ENCODE data around the gene COX8A. TPM values are rescaled to one million over a fixed set of nuclear protein-coding genes. Genes with fewer than 3 reads are reported as not detected.
A peak's percentile ranks its signal among the peaks of the same experiment; 100 is the strongest.

The COX8A gene
- total RNA-seq, 1 donor from 2014 or later: 86.0 TPM

DNA sequence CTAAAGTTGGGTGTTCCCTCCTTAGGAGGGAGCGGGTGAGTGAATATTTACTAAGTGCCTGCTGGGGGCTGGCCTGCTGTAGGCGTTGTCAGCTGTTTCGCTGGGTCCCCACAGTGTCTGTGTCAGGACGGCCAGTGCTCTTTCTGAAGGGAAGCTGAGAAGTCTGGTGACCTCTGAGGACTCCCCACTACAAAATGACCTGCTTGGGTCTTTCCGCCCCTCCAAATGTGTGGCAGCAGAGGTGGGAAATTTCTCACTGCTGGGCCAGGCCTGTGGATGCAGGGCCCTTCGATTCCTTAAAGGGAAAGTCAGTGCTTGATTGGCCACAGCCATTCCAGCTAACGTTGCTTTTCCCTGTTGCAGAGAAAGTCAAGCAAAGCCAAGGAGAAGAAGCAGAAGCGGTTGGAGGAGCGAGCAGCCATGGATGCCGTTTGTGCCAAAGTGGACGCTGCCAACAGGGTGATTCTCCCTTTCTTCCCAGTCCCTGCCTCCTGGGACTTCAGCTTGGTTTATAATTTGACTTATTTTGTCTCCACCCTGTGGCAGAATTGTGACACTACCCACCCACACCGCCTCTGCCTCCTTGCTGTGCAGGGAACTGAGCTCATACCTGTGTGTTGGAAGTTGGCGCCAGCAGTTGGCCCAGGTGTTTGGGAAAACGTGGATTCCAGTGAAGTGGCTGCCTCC is 28.8 kb upstream of the COX8A start:
- Histone ChIP-seq H3K9me3 (ENCODE audit: low read depth) (no peaks in the 10 kb centered on the region), H3F3A (ENCODE audit: low read depth) (peaks cover 12% of the 10 kb centered on the region), H3K27me3 (no peaks in the 10 kb centered on the region), H3K36me3 (no peaks in the 10 kb centered on the region), H3K27ac (peak overlapping the region; percentile 53), H3K4me1 (no peaks in the 10 kb centered on the region), H3K9ac (peak overlapping the region; percentile 49), H4K20me1 (ENCODE audit: low read depth) (peaks cover 51% of the 10 kb centered on the region), H3K4me3 (no peak overlapping the region), H2AFZ (replicated peaks) (no peak overlapping the region), H3K4me2 (no peak overlapping the region), H3K79me2 (ENCODE audit: low read depth) (peaks cover 48% of the 10 kb centered on the region)
- H3K27ac Mint-ChIP-seq: no peak overlapping the region
- H3K4me3 Mint-ChIP-seq: peak overlapping the region; percentile 48
- H3K36me3 Mint-ChIP-seq: peaks cover 3% of the 10 kb centered on the region
- H3K4me1 Mint-ChIP-seq: peaks cover 26% of the 10 kb centered on the region
- TF ChIP-seq EZH2phosphoT487 (IDR thresholded peaks at IDR 0.05) (no peak), EZH2 (IDR thresholded peaks at IDR 0.05) (no peak)
- TF ChIP-seq, protein P1, sequence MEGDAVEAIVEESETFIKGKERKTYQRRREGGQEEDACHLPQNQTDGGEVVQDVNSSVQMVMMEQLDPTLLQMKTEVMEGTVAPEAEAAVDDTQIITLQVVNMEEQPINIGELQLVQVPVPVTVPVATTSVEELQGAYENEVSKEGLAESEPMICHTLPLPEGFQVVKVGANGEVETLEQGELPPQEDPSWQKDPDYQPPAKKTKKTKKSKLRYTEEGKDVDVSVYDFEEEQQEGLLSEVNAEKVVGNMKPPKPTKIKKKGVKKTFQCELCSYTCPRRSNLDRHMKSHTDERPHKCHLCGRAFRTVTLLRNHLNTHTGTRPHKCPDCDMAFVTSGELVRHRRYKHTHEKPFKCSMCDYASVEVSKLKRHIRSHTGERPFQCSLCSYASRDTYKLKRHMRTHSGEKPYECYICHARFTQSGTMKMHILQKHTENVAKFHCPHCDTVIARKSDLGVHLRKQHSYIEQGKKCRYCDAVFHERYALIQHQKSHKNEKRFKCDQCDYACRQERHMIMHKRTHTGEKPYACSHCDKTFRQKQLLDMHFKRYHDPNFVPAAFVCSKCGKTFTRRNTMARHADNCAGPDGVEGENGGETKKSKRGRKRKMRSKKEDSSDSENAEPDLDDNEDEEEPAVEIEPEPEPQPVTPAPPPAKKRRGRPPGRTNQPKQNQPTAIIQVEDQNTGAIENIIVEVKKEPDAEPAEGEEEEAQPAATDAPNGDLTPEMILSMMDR (IDR thresholded peaks at IDR 0.05): peak; percentile 68
- H3K9me3 Mint-ChIP-seq: no peaks in the 10 kb centered on the region
- peaks cover 5% of the 10 kb centered on the region for H3K27me3 Mint-ChIP-seq (ENCODE audit: insufficient read depth, low read depth)
- DNase-seq (ENCODE audit: low spot score): peak; percentile 70

DNA sequence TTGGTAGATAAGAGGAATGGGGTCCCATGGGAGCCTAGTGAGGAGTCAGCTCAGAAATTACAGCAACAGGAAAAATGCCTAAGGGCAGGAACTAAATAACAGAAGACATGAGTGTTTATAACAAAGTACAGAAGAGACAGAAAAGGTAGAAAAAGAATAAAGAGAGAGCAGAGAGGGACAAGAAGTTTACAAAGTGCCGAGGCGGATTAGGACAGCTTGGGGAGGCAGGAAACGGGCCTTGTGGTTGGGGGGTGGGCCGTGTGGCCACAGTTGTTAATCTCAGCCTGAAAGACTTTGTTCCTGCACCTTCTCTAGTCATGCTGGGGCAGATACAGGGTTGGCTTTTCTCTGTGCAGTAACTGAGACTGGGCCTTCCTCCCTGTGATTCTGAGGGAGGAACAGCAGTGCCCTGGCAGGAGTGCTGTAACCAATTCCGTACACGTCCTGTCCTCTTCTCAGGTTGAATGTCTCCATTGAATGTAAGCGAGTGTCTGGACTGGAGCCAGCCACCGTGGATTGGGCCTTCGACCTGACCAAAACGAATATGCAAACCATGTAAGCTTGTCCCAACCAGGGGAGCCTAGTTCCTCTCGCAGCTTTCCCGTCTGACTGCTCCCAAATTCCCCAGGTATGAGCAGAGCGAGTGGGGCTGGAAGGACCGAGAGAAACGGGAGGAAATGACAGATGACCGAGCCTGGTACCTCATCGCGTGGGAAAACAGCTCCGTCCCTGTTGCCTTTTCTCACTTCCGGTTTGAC is 22.5 kb upstream of the COX8A start:
- Histone ChIP-seq H3K27me3 (no peaks in the 10 kb centered on the region), H3K9me3 (ENCODE audit: low read depth) (no peaks in the 10 kb centered on the region), H3K4me3 (no peak overlapping the region), H4K20me1 (ENCODE audit: low read depth) (peaks cover 4% of the 10 kb centered on the region), H3K79me2 (ENCODE audit: low read depth) (no peaks in the 10 kb centered on the region), H3K4me1 (no peaks in the 10 kb centered on the region), H2AFZ (replicated peaks) (no peak overlapping the region), H3F3A (ENCODE audit: low read depth) (no peaks in the 10 kb centered on the region), H3K4me2 (no peak overlapping the region), H3K27ac (no peak overlapping the region), H3K36me3 (no peaks in the 10 kb centered on the region), H3K9ac (no peak overlapping the region)
- H3K4me1 Mint-ChIP-seq: no peaks in the 10 kb centered on the region
- H3K9me3 Mint-ChIP-seq: no peaks in the 10 kb centered on the region
- H3K27me3 Mint-ChIP-seq (ENCODE audit: insufficient read depth, low read depth): peaks cover 9% of the 10 kb centered on the region
- no peak overlapping the region for H3K4me3 Mint-ChIP-seq
- no peak overlapping the region for H3K27ac Mint-ChIP-seq
- TF ChIP-seq EZH2phosphoT487 (IDR thresholded peaks at IDR 0.05): no peak
- TF ChIP-seq, protein P1 (IDR thresholded peaks at IDR 0.05): no peak
- no peak for TF ChIP-seq EZH2 (IDR thresholded peaks at IDR 0.05)
- H3K36me3 Mint-ChIP-seq: peaks cover 29% of the 10 kb centered on the region
- DNase-seq (ENCODE audit: low spot score): no peak

DNA sequence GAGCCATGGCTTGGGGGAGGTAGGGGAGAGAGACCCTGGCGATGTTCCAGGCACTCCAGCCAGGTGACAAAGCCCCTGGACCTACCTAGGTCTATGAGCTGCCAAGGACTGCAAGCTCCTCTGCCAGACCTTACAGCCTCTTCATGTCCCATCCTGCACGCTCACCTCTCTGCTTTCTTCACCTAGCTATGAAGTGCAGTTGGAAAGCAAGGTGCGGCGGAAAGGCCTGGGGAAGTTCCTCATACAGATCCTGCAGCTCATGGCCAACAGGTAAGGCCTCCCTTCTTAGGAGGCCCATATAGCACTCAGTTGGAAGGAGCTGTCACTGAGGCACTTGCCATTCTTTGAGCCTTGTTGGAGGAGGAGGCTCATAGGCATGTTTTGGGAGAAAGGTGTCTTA is 21.9 kb upstream of the COX8A start:
- Histone ChIP-seq H3K36me3 (no peaks in the 10 kb centered on the region), H3K79me2 (ENCODE audit: low read depth) (no peaks in the 10 kb centered on the region), H3K4me3 (no peak overlapping the region), H3F3A (ENCODE audit: low read depth) (no peaks in the 10 kb centered on the region), H2AFZ (replicated peaks) (no peak overlapping the region), H3K27ac (no peak overlapping the region), H3K9me3 (ENCODE audit: low read depth) (no peaks in the 10 kb centered on the region), H3K4me2 (no peak overlapping the region), H3K4me1 (no peaks in the 10 kb centered on the region), H3K9ac (no peak overlapping the region), H3K27me3 (no peaks in the 10 kb centered on the region), H4K20me1 (ENCODE audit: low read depth) (peaks cover 4% of the 10 kb centered on the region)
- H3K9me3 Mint-ChIP-seq: no peaks in the 10 kb centered on the region
- peaks cover 8% of the 10 kb centered on the region for H3K27me3 Mint-ChIP-seq (ENCODE audit: insufficient read depth, low read depth)
- no peak for DNase-seq (ENCODE audit: low spot score)
- no peaks in the 10 kb centered on the region for H3K4me1 Mint-ChIP-seq
- no peak for TF ChIP-seq EZH2 (IDR thresholded peaks at IDR 0.05)
- TF ChIP-seq EZH2phosphoT487 (IDR thresholded peaks at IDR 0.05): no peak
- TF ChIP-seq, protein P1 (IDR thresholded peaks at IDR 0.05): no peak
- no peak overlapping the region for H3K4me3 Mint-ChIP-seq
- H3K27ac Mint-ChIP-seq: no peak overlapping the region
- peaks cover 27% of the 10 kb centered on the region for H3K36me3 Mint-ChIP-seq

Data from neural progenitor cell (in vitro differentiated cells).